Astrocyte (in vitro differentiated cells and primary cell): ENCODE results near the gene NPAS3. TPM values are rescaled to one million over a fixed set of nuclear protein-coding genes. Genes with fewer than 3 reads are reported as not detected.

Source experiments
- DNase-seq: peaks from one replicate; pipeline ENCODE4 v3.0.0-alpha.2; 2010; ENCODE audit warnings: low read depth
- FAIRE-seq: peaks from 2 replicates; lab custom pipeline; 2011; peaks lifted over from hg19 to GRCh38; lab: Jason Lieb, UNC
- H2AFZ ChIP-seq: 2 replicates; pipeline ENCODE4 v1.6.0; 2012; ENCODE audit warnings: low read depth, low read length, inconsistent platforms
- H3K27ac ChIP-seq: 2 replicates; pipeline ENCODE4 v1.5.1; 2011; ENCODE audit warnings: low read depth, low read length, inconsistent platforms
- H3K27me3 ChIP-seq: 2 replicates; pipeline ENCODE4 v1.6.0; 2011; ENCODE audit warnings: low read length, inconsistent platforms; ENCODE audit not compliant: insufficient read depth
- H3K36me3 ChIP-seq: 2 replicates; pipeline ENCODE4 v1.5.1; 2011; ENCODE audit warnings: low read length, inconsistent platforms; ENCODE audit not compliant: insufficient read depth
- H3K4me1 ChIP-seq: 2 replicates; pipeline ENCODE4 v1.5.1; 2011; ENCODE audit warnings: low read length, inconsistent platforms; ENCODE audit not compliant: insufficient read depth
- H3K4me2 ChIP-seq: 2 replicates; pipeline ENCODE4 v1.6.0; 2012; ENCODE audit warnings: low read length, inconsistent platforms
- H3K4me3 ChIP-seq: 2 replicates; pipeline ENCODE4 v1.5.1; 2011; ENCODE audit warnings: low read depth, mild to moderate bottlenecking, low read length, inconsistent platforms; ENCODE audit not compliant: insufficient read depth
- H3K79me2 ChIP-seq: 2 replicates; pipeline ENCODE4 v1.6.0; 2012; ENCODE audit warnings: mild to moderate bottlenecking, low read length, inconsistent platforms; ENCODE audit not compliant: insufficient read depth
- H3K9ac ChIP-seq: 2 replicates; pipeline ENCODE4 v1.6.0; 2012; ENCODE audit warnings: mild to moderate bottlenecking, low read length, inconsistent platforms
- H3K9me3 ChIP-seq: 2 replicates; pipeline ENCODE4 v1.5.1; 2012; ENCODE audit warnings: low read depth, mild to moderate bottlenecking, low read length, inconsistent platforms; ENCODE audit not compliant: insufficient read depth
- H4K20me1 ChIP-seq: 2 replicates; pipeline ENCODE4 v1.6.0; 2012; ENCODE audit warnings: low read length, inconsistent platforms; ENCODE audit not compliant: insufficient read depth
- H3K27ac Mint-ChIP-seq: one replicate; pipeline ENCODE4 v1.8.0; 2021; ENCODE audit warnings: mild to moderate bottlenecking, mixed read lengths; ENCODE audit not compliant: unreplicated experiment
- H3K27me3 Mint-ChIP-seq: one replicate; pipeline ENCODE4 v1.8.0; 2021; ENCODE audit warnings: low read depth, mixed read lengths; ENCODE audit not compliant: unreplicated experiment
- H3K36me3 Mint-ChIP-seq: one replicate; pipeline ENCODE4 v1.8.0; 2021; ENCODE audit warnings: low read depth, mixed read lengths; ENCODE audit not compliant: unreplicated experiment
- H3K4me1 Mint-ChIP-seq: one replicate; pipeline ENCODE4 v1.8.0; 2021; ENCODE audit warnings: low read depth, mixed read lengths; ENCODE audit not compliant: unreplicated experiment
- H3K4me3 Mint-ChIP-seq: one replicate; pipeline ENCODE4 v1.8.0; 2021; ENCODE audit warnings: mild to moderate bottlenecking, moderate library complexity, mixed read lengths; ENCODE audit not compliant: unreplicated experiment
- H3K9me3 Mint-ChIP-seq: one replicate; pipeline ENCODE4 v1.8.0; 2021; ENCODE audit warnings: mild to moderate bottlenecking, mixed read lengths; ENCODE audit not compliant: unreplicated experiment
- EZH2 ChIP-seq: IDR thresholded peaks from 2 replicates; pipeline ENCODE4 v1.6.1; 2012; ENCODE audit warnings: mild to moderate bottlenecking, low read length, inconsistent platforms; ENCODE audit not compliant: insufficient read depth
- total RNA-seq: library from RNA; stranded (reverse); gene quantifications from 2 replicates; pipeline ENCODE4 v1.2.1, GENCODE V29; 2021
- TF ChIP-seq, protein P1 (sequence below): IDR thresholded peaks from 2 replicates; pipeline ENCODE4 v1.5.1; 2011; ENCODE audit warnings: low read depth, mild to moderate bottlenecking, inconsistent platforms, low read length, moderate library complexity; ENCODE audit not compliant: insufficient read depth

The NPAS3 gene
- total RNA-seq, 1 donor from 2014 or later = 2.6 TPM

DNA sequence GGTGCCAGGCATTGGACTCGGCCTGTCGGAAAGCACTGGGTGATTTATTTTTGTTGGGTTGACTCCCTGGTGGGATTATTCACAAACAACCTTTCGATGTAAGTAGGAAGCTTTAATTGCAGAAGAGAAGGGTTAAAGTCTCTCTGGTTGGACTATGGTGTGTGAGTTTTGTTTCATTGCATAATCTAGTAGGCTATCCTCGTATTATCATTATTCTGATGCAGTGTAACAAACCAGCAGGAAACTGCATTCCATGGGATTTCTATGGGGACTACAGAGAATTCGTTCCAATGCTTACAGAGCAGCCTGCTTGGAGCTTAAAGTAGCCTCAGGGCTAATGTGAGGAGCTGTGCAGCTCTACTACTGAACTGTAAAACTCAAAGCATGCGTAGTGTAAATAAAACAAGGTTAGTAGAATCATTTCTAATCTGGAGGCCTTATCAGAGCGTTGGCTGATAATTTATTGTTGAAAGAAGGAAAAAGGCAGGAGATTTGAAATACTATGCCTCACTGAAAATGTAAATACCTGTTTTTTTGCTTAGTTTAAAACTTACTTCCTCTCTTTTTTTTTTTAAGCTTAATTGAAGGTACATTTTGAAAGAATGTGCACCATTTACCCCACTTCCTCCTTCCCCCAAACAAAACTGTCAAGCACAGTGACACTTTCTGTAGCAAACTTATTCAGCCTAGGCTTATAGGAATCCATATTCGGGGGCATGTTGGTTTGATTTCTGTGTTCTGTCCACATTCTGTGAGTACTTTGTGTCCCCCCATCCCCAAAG, 226.7 kb downstream of the NPAS3 start:
- no peak overlapping the region for H3K4me3 Mint-ChIP-seq
- no peak overlapping the region for H3K27ac Mint-ChIP-seq
- Histone ChIP-seq H3K27me3 (no peaks in the 10 kb centered on the region), H3K4me1 (no peaks in the 10 kb centered on the region), H4K20me1 (no peaks in the 10 kb centered on the region), H3K27ac (no peak overlapping the region), H3K4me2 (no peak overlapping the region), H3K79me2 (no peaks in the 10 kb centered on the region), H3K9me3 (no peaks in the 10 kb centered on the region), H3K9ac (no peak overlapping the region), H3K36me3 (no peaks in the 10 kb centered on the region), H3K4me3 (no peak overlapping the region), H2AFZ (no peak overlapping the region)
- no peaks in the 10 kb centered on the region for H3K36me3 Mint-ChIP-seq
- no peaks in the 10 kb centered on the region for H3K9me3 Mint-ChIP-seq
- TF ChIP-seq, protein P1, sequence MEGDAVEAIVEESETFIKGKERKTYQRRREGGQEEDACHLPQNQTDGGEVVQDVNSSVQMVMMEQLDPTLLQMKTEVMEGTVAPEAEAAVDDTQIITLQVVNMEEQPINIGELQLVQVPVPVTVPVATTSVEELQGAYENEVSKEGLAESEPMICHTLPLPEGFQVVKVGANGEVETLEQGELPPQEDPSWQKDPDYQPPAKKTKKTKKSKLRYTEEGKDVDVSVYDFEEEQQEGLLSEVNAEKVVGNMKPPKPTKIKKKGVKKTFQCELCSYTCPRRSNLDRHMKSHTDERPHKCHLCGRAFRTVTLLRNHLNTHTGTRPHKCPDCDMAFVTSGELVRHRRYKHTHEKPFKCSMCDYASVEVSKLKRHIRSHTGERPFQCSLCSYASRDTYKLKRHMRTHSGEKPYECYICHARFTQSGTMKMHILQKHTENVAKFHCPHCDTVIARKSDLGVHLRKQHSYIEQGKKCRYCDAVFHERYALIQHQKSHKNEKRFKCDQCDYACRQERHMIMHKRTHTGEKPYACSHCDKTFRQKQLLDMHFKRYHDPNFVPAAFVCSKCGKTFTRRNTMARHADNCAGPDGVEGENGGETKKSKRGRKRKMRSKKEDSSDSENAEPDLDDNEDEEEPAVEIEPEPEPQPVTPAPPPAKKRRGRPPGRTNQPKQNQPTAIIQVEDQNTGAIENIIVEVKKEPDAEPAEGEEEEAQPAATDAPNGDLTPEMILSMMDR = no peak
- no peak for TF ChIP-seq EZH2
- DNase-seq = peak; percentile 31
- H3K4me1 Mint-ChIP-seq = no peaks in the 10 kb centered on the region
- H3K27me3 Mint-ChIP-seq = no peaks in the 10 kb centered on the region
- FAIRE-seq = no peak

DNA sequence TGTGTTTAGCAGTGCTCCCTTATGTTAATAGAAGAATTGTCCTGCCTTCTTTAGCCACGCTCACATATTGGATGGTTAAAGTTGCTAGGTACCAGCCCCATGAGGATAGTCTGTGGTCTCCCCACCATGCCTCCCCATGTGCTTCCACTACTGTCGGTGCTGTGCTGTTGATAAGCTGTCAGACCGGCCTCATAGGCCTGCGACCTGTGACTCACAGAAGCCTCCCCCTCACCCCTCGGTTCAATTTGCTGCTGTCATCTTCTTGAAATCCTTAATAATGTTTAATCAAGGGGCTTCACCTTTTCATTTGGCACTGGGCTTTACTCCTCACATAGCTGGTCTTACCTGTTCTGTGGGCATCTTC, 227.2 kb downstream of the NPAS3 start:
- Mint-ChIP-seq H3K4me1 (no peaks in the 10 kb centered on the region), H3K36me3 (no peaks in the 10 kb centered on the region), H3K27me3 (no peaks in the 10 kb centered on the region), H3K4me3 (no peak overlapping the region), H3K27ac (no peak overlapping the region), H3K9me3 (no peaks in the 10 kb centered on the region)
- no peaks in the 10 kb centered on the region for H3K79me2 ChIP-seq
- H3K27ac ChIP-seq = no peak overlapping the region
- H3K9ac ChIP-seq = no peak overlapping the region
- no peaks in the 10 kb centered on the region for H4K20me1 ChIP-seq
- H3K4me1 ChIP-seq = no peaks in the 10 kb centered on the region
- no peak overlapping the region for H3K4me2 ChIP-seq
- no peak overlapping the region for H2AFZ ChIP-seq
- no peaks in the 10 kb centered on the region for H3K27me3 ChIP-seq
- DNase-seq = no peak
- H3K9me3 ChIP-seq = no peaks in the 10 kb centered on the region
- no peak overlapping the region for H3K4me3 ChIP-seq
- no peak for TF ChIP-seq EZH2
- TF ChIP-seq, protein P1 = no peak
- no peak for FAIRE-seq
- no peaks in the 10 kb centered on the region for H3K36me3 ChIP-seq

DNA sequence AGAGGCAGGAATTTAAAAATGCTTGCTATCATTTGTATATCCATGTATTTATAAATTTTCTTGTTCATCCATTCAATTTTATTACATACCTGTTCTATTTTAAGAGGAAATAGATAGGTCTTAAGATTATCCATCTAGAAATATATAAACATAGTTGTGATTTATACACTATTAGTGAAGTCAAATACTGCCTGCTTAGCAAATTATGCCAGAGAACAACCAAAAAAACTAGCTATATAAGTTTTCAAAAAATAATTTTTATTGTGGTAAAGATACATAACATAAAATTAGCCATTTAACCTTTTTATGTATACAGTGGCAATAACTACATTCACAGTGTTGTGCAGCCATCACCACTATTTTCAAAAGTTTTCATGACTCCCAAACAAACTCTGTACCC, 237.3 kb downstream of the NPAS3 start:
- H3K27me3 Mint-ChIP-seq = no peaks in the 10 kb centered on the region
- H3K9me3 Mint-ChIP-seq = no peaks in the 10 kb centered on the region
- no peaks in the 10 kb centered on the region for H3K4me1 Mint-ChIP-seq
- H3K36me3 Mint-ChIP-seq = no peaks in the 10 kb centered on the region
- Histone ChIP-seq H4K20me1 (no peaks in the 10 kb centered on the region), H3K36me3 (no peaks in the 10 kb centered on the region), H3K4me3 (no peak overlapping the region), H2AFZ (no peak overlapping the region), H3K4me2 (no peak overlapping the region), H3K27me3 (no peaks in the 10 kb centered on the region), H3K4me1 (no peaks in the 10 kb centered on the region), H3K79me2 (no peaks in the 10 kb centered on the region), H3K9ac (no peak overlapping the region), H3K27ac (no peak overlapping the region), H3K9me3 (no peaks in the 10 kb centered on the region)
- FAIRE-seq = no peak
- no peak for DNase-seq
- H3K4me3 Mint-ChIP-seq = no peak overlapping the region
- TF ChIP-seq EZH2 = no peak
- no peak overlapping the region for H3K27ac Mint-ChIP-seq
